ENCODE data around the gene SEC31A.
"Not testable (repeated sequence)": the region's sequence is repeated elsewhere in the genome, so short reads cannot be mapped to it uniquely, and the experiment has no call there.

Gene SEC31A

GRCh38 chr4:82833696-82834313 lies 57.1 kb downstream of the SEC31A start:
- DNase-seq, result no peak

- DNase-seq, result not testable (repeated sequence)
Measured at GRCh38 chr4:82833060-82833459, 57.9 kb downstream of the SEC31A start.

GRCh38 chr4:82825425-82825824 lies 65.5 kb downstream of the SEC31A start:
- no peak for DNase-seq

GRCh38 chr4:82823062-82823461 lies 67.9 kb downstream of the SEC31A start:
- DNase-seq, result no peak

- DNase-seq, result no peak
Measured at GRCh38 chr4:82820689-82821088, 70.3 kb downstream of the SEC31A start.

- DNase-seq, result no peak
Measured at GRCh38 chr4:82818664-82819662, 72.0 kb downstream of the SEC31A start.

GRCh38 chr4:82816874-82817273 lies 74.1 kb downstream of the SEC31A start:
- DNase-seq, result not testable (repeated sequence)

GRCh38 chr4:82814034-82814433 lies 76.9 kb downstream of the SEC31A start:
- no peak for DNase-seq

GRCh38 chr4:82811838-82812341 lies 79.1 kb downstream of the SEC31A start:
- DNase-seq, result no peak

- no peak for DNase-seq
Measured at GRCh38 chr4:82811392-82811791, 79.6 kb downstream of the SEC31A start.

GRCh38 chr4:82810176-82810575 lies 80.8 kb downstream of the SEC31A start:
- DNase-seq, result no peak

GRCh38 chr4:82809619-82810018 lies 81.3 kb downstream of the SEC31A start:
- peak; percentile 29 for DNase-seq

GRCh38 chr4:82803746-82804145 lies 87.2 kb downstream of the SEC31A start:
- DNase-seq, result no peak

GRCh38 chr4:82802911-82803310 lies 88.0 kb downstream of the SEC31A start:
- no peak for DNase-seq

GRCh38 chr4:82801910-82802521 lies 88.9 kb downstream of the SEC31A start:
- peak; percentile 10 for DNase-seq

- DNase-seq, result peak; percentile 69
Measured at GRCh38 chr4:82799006-82799881, 91.7 kb downstream of the SEC31A start.

- DNase-seq, result peak; percentile 79
Measured at GRCh38 chr4:82798168-82799005, 92.6 kb downstream of the SEC31A start, which contains the start of gene SCD5. Gene SCD5, minus strand, starts transcription at chr4:82798796. Its CDS starts 259 bp downstream, at chr4:82798537.

GRCh38 chr4:82797405-82798111 lies 93.4 kb downstream of the SEC31A start:
- peak; percentile 36 for DNase-seq

- DNase-seq, result peak; percentile 45
Measured at GRCh38 chr4:82797040-82797404, 93.9 kb downstream of the SEC31A start.

- no peak for DNase-seq
Measured at GRCh38 chr4:82792912-82793649, 97.9 kb downstream of the SEC31A start.
